Activated CD4-positive, alpha-beta memory T cell treated with anti-CD3 and anti-CD28 coated beads, Interleukin-2, amount 10 ng/mL, durations not matched to agents 7 days and 5 days (primary cell): ENCODE data around the gene ZNF532. TPM values are rescaled to one million over a fixed set of nuclear protein-coding genes. Genes with fewer than 3 reads are reported as not detected.

Experiments used
- CTCF ChIA-PET: fragments of 350-600 bp; sonication (Branson Sonifier 250); formaldehyde crosslinking; loops from one replicate; lab custom pipeline; 2021; ENCODE audit warnings: antibody characterized with exemption, inconsistent platforms; lab: Charles Lee
- POLR2A ChIA-PET: fragments of 350-600 bp; sonication (Branson Sonifier 250); formaldehyde crosslinking; loops from one replicate; lab custom pipeline; 2021; ENCODE audit warnings: antibody characterized with exemption; lab: Charles Lee
- DNase-seq: peaks from one replicate; pipeline ENCODE4 v3.0.0-alpha.2; 2020
- H3K27ac Mint-ChIP-seq: one replicate; pipeline ENCODE4 v1.8.0; 2021; ENCODE audit warnings: mild to moderate bottlenecking, mixed read lengths
- H3K27me3 Mint-ChIP-seq: one replicate; pipeline ENCODE4 v1.8.0; 2021; ENCODE audit warnings: mixed read lengths
- H3K36me3 Mint-ChIP-seq: one replicate; pipeline ENCODE4 v1.8.0; 2021; ENCODE audit warnings: low read depth, mixed read lengths
- H3K4me1 Mint-ChIP-seq: one replicate; pipeline ENCODE4 v1.8.0; 2021; ENCODE audit warnings: mixed read lengths
- H3K4me3 Mint-ChIP-seq: one replicate; pipeline ENCODE4 v1.8.0; 2021; ENCODE audit warnings: mild to moderate bottlenecking, mixed read lengths
- H3K9me3 Mint-ChIP-seq: one replicate; pipeline ENCODE4 v1.8.0; 2021; ENCODE audit warnings: mixed read lengths
- total RNA-seq, 2 experiments: library from RNA; stranded (reverse); gene quantifications; one replicate each; pipeline ENCODE4 v1.2.3, GENCODE V29; 2021

ZNF532 gene
- total RNA-seq, 2 experiments from 2014 or later = 3.4 to 4.2 TPM

DNA sequence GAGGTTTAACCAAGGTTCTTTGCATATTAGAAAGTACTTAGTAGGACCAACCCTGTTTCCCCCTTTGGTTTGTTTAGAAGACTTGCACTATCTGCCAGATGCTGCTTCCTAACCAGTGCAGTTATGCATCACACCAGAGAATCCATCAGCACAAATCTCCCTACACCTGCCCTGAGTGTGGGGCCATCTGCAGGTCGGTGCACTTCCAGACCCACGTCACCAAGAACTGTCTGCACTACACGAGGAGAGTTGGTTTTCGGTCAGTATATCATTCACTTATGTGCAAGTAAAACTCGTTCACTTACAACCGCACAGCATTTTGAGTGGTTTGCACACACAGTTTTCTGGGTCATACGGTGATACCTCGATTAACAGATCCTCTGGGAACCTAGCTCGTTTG, 69.7 kb downstream of the ZNF532 start:
- no peaks in the 10 kb centered on the region for H3K9me3 Mint-ChIP-seq
- H3K4me1 Mint-ChIP-seq = peaks cover 3% of the 10 kb centered on the region
- ChIA-PET CTCF (interaction anchor here (1.2 kb wide), 1 partner anchor 136 kb away, joined by 5 read pairs; no protein-coding TSS in a partner anchor), POLR2A (no interaction called here)
- no peak overlapping the region for H3K4me3 Mint-ChIP-seq
- H3K27me3 Mint-ChIP-seq = peaks cover 15% of the 10 kb centered on the region
- H3K36me3 Mint-ChIP-seq = no peaks in the 10 kb centered on the region
- H3K27ac Mint-ChIP-seq = no peak overlapping the region
- no peak for DNase-seq

DNA sequence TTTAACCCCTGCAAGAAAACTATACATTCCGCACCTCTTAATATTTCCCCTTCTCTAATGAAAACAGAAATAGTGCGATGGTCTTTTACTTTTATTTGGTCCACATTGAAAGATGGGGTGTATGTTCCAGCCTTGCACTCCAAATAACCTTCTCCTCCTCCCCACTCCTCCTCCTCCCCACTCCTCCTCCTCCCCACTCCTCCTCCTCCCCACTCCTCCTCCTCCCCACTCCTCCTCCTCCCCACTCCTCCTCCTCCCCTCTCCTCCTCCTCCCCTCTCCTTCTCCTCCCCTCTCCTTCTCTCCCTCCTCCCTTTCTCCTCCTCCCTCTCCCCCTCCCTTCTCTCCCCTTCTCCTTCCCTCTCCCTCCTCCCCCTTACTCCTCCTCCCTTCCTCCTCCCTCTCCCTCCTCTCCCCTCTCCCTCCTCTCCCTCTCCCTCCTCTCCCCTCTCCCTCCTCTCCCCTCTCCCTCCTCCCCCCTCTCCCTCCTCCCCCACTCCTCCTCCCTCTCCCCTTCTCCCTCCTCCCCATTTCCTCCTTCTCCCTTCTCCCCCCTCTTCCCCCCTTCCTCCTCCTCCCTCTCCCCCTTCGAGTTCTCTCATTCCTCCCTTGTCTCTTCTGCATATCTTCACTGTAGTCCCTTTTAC, 70.4 kb downstream of the ZNF532 start:
- no peak for DNase-seq
- Mint-ChIP-seq H3K4me3 (no peak overlapping the region), H3K9me3 (no peaks in the 10 kb centered on the region), H3K36me3 (no peaks in the 10 kb centered on the region), H3K27ac (no peak overlapping the region), H3K4me1 (peaks cover 3% of the 10 kb centered on the region), H3K27me3 (peaks cover 15% of the 10 kb centered on the region)
- POLR2A ChIA-PET = no interaction called here
- CTCF ChIA-PET = no interaction called here

DNA sequence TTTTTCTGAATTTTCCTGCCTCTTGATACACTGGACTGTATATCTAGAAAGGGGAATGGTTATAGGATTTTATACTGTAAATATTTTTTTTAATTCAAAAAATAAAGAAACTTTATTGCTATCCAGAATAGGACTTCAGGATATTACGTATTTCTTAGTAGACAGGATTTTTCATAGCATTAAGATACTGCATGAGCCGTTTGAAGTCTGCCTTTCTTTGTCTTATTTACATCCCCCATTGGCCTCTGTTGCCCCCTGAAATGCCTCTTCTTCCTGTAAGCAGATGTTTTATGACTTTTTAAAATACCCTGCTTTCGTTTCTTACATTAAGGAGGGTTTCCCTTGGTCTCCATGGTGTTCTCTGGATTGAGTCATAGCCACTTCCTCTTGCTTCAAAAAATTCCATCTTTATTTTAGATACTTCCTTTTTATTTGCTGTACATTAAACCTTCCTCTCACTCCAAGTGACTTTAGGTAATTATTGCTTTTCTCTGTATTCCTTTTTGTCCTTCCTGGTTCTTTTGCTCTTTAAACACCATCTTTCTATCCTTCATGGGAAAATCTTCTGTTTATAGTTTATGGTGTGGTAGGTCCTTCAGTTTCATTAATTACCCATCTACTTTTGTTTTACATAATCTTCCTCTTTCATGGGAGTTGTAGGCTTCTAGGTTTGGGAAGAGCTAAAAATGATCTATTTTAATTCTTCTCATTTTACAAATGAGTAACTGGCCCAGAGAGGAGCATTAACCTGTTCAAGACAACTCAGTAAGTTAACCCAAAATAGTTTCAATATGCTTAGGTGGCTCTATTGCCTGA, 72.6 kb downstream of the ZNF532 start:
- no peaks in the 10 kb centered on the region for H3K36me3 Mint-ChIP-seq
- DNase-seq = no peak
- no peak overlapping the region for H3K4me3 Mint-ChIP-seq
- no peak overlapping the region for H3K27ac Mint-ChIP-seq
- peaks cover 3% of the 10 kb centered on the region for H3K4me1 Mint-ChIP-seq
- POLR2A ChIA-PET = no interaction called here
- no peaks in the 10 kb centered on the region for H3K9me3 Mint-ChIP-seq
- CTCF ChIA-PET = no interaction called here
- H3K27me3 Mint-ChIP-seq = peaks cover 9% of the 10 kb centered on the region

- peaks cover 3% of the 10 kb centered on the region for H3K4me1 Mint-ChIP-seq
- H3K9me3 Mint-ChIP-seq = no peaks in the 10 kb centered on the region
- no peaks in the 10 kb centered on the region for H3K36me3 Mint-ChIP-seq
- POLR2A ChIA-PET = no interaction called here
- no peak for DNase-seq
- CTCF ChIA-PET = no interaction called here
- H3K27me3 Mint-ChIP-seq = peaks cover 9% of the 10 kb centered on the region
- H3K27ac Mint-ChIP-seq = no peak overlapping the region
- no peak overlapping the region for H3K4me3 Mint-ChIP-seq
Observed at GRCh38 chr18:58937887-58938267, 73.2 kb downstream of the ZNF532 start.

- no peak overlapping the region for H3K4me3 Mint-ChIP-seq
- H3K27me3 Mint-ChIP-seq = peaks cover 5% of the 10 kb centered on the region
- H3K27ac Mint-ChIP-seq = no peak overlapping the region
- DNase-seq = no peak
- no peaks in the 10 kb centered on the region for H3K36me3 Mint-ChIP-seq
- no peaks in the 10 kb centered on the region for H3K9me3 Mint-ChIP-seq
- ChIA-PET POLR2A (no interaction called here), CTCF (no interaction called here)
- H3K4me1 Mint-ChIP-seq = peaks cover 3% of the 10 kb centered on the region
Observed at GRCh38 chr18:58941426-58942099, 76.9 kb downstream of the ZNF532 start.

- no peak for DNase-seq
- H3K36me3 Mint-ChIP-seq = no peaks in the 10 kb centered on the region
- H3K27me3 Mint-ChIP-seq = peaks cover 3% of the 10 kb centered on the region
- H3K27ac Mint-ChIP-seq = no peak overlapping the region
- POLR2A ChIA-PET = no interaction called here
- H3K4me3 Mint-ChIP-seq = no peak overlapping the region
- H3K9me3 Mint-ChIP-seq = no peaks in the 10 kb centered on the region
- CTCF ChIA-PET = no interaction called here
- peaks cover 5% of the 10 kb centered on the region for H3K4me1 Mint-ChIP-seq
Observed at GRCh38 chr18:58943896-58944295, 79.2 kb downstream of the ZNF532 start.

DNA sequence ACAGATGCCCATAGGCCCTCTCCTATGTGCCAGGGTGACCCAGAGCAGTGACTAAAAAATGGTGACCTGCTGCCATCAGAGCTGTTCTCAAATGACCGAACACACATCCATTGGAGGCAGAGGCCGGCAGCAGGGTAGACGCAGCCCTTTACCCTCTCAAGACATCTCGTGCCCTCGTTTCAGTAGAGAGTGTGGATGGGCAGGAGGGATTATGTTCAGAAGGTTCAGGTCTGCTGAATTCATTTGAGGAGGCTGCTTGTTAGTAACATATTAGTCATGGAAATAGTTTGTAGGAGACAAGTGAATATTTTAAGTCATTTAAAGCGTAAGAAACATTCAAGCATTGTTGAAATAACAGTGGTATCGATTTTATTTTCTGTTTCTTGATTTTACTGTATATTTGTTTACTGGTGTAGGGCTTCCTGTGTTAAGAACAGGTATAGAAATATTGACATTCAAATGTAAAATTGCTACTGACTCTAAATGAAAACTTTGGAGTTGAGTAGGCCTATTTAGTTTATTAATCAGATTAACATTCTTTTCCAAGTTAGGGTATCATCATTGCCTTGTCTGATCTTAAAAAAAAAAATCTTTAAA, 82.6 kb downstream of the ZNF532 start:
- H3K9me3 Mint-ChIP-seq = no peaks in the 10 kb centered on the region
- ChIA-PET CTCF (no interaction called here), POLR2A (no interaction called here)
- peaks cover 6% of the 10 kb centered on the region for H3K27me3 Mint-ChIP-seq
- H3K4me3 Mint-ChIP-seq = no peak overlapping the region
- no peaks in the 10 kb centered on the region for H3K36me3 Mint-ChIP-seq
- DNase-seq = no peak
- peaks cover 5% of the 10 kb centered on the region for H3K4me1 Mint-ChIP-seq
- H3K27ac Mint-ChIP-seq = no peak overlapping the region

GRCh38 chr18:58949031-58949430, 84.4 kb downstream of the ZNF532 start:
- Mint-ChIP-seq H3K4me1 (peaks cover 5% of the 10 kb centered on the region), H3K27ac (no peak overlapping the region), H3K4me3 (no peak overlapping the region), H3K36me3 (no peaks in the 10 kb centered on the region), H3K9me3 (no peaks in the 10 kb centered on the region), H3K27me3 (peaks cover 6% of the 10 kb centered on the region)
- CTCF ChIA-PET = interaction anchor here (1.4 kb wide), 1 partner anchor 181 kb away, joined by 3 read pairs; no protein-coding TSS in a partner anchor
- DNase-seq = no peak
- POLR2A ChIA-PET = no interaction called here

DNA sequence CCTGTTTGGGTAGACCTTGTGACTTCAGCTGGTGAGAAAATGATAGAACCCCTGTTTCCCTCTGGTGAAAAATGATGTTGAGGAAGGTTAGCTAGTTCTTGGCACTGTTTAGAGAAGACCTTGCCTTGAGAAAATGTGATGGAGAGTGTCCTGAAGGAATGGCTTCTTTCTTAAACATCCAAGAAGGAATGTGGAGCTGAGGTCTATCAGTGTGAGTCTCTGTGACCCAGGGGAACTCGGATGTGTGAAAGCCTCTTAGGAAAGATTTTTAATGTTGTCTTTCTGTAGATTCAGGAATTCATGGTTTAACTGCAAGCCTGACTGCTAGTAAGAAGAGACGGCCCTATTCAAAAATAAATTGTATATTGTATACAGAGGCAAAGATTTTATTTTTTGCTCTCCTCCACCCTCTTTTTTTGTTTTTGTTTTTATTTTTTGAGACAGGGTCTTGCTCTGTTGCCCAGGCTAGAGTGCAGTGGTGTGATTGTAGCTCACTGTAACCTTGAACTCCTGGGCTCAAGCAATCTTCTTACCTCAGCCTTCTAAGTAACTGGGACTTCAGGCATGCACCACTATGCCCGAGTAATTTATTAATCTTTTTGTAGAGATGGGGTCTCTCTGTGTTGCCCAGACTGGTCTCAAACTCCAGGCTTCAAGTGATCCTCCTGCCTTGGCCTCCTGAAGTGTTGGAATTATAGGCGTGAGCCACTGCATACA, 87.5 kb downstream of the ZNF532 start:
- no peaks in the 10 kb centered on the region for H3K9me3 Mint-ChIP-seq
- no peak overlapping the region for H3K27ac Mint-ChIP-seq
- POLR2A ChIA-PET = no interaction called here
- no peak overlapping the region for H3K4me3 Mint-ChIP-seq
- CTCF ChIA-PET = no interaction called here
- no peak for DNase-seq
- peaks cover 3% of the 10 kb centered on the region for H3K4me1 Mint-ChIP-seq
- peaks cover 4% of the 10 kb centered on the region for H3K27me3 Mint-ChIP-seq
- no peaks in the 10 kb centered on the region for H3K36me3 Mint-ChIP-seq

GRCh38 chr18:58952858-58953257, 88.2 kb downstream of the ZNF532 start:
- CTCF ChIA-PET = no interaction called here
- Mint-ChIP-seq H3K4me1 (no peaks in the 10 kb centered on the region), H3K9me3 (no peaks in the 10 kb centered on the region), H3K4me3 (no peak overlapping the region), H3K27ac (no peak overlapping the region), H3K27me3 (peaks cover 4% of the 10 kb centered on the region), H3K36me3 (no peaks in the 10 kb centered on the region)
- POLR2A ChIA-PET = no interaction called here
- no peak for DNase-seq

GRCh38 chr18:58953627-58954026, 89.0 kb downstream of the ZNF532 start:
- POLR2A ChIA-PET = no interaction called here
- Mint-ChIP-seq H3K36me3 (no peaks in the 10 kb centered on the region), H3K4me3 (no peak overlapping the region), H3K27ac (no peak overlapping the region), H3K9me3 (no peaks in the 10 kb centered on the region), H3K27me3 (peaks cover 4% of the 10 kb centered on the region), H3K4me1 (no peaks in the 10 kb centered on the region)
- CTCF ChIA-PET = no interaction called here
- no peak for DNase-seq

GRCh38 chr18:58955001-58955400, 90.3 kb downstream of the ZNF532 start:
- H3K27ac Mint-ChIP-seq = no peak overlapping the region
- H3K27me3 Mint-ChIP-seq = peaks cover 4% of the 10 kb centered on the region
- ChIA-PET CTCF (no interaction called here), POLR2A (no interaction called here)
- no peaks in the 10 kb centered on the region for H3K9me3 Mint-ChIP-seq
- H3K4me3 Mint-ChIP-seq = no peak overlapping the region
- H3K36me3 Mint-ChIP-seq = no peaks in the 10 kb centered on the region
- no peak for DNase-seq
- no peaks in the 10 kb centered on the region for H3K4me1 Mint-ChIP-seq

GRCh38 chr18:58955738-58956137, 91.1 kb downstream of the ZNF532 start:
- Mint-ChIP-seq H3K4me3 (no peak overlapping the region), H3K4me1 (no peaks in the 10 kb centered on the region), H3K27me3 (peaks cover 2% of the 10 kb centered on the region), H3K36me3 (no peaks in the 10 kb centered on the region), H3K27ac (no peak overlapping the region), H3K9me3 (no peaks in the 10 kb centered on the region)
- POLR2A ChIA-PET = no interaction called here
- DNase-seq = no peak
- CTCF ChIA-PET = no interaction called here
